ENCODE measurements around the gene TSEN54.

TSEN54 gene

GRCh38 chr17:75558666-75559530 lies 42.6 kb downstream of the TSEN54 start:
- H3K36me3 ChIP-seq: no peaks in the 10 kb centered on the region

GRCh38 chr17:75559958-75560533 lies 43.7 kb downstream of the TSEN54 start:
- DNase-seq: no peak
- no peak overlapping the region for H3K4me3 ChIP-seq (ENCODE audit: low read depth, low read length)
- TF ChIP-seq, protein P1, sequence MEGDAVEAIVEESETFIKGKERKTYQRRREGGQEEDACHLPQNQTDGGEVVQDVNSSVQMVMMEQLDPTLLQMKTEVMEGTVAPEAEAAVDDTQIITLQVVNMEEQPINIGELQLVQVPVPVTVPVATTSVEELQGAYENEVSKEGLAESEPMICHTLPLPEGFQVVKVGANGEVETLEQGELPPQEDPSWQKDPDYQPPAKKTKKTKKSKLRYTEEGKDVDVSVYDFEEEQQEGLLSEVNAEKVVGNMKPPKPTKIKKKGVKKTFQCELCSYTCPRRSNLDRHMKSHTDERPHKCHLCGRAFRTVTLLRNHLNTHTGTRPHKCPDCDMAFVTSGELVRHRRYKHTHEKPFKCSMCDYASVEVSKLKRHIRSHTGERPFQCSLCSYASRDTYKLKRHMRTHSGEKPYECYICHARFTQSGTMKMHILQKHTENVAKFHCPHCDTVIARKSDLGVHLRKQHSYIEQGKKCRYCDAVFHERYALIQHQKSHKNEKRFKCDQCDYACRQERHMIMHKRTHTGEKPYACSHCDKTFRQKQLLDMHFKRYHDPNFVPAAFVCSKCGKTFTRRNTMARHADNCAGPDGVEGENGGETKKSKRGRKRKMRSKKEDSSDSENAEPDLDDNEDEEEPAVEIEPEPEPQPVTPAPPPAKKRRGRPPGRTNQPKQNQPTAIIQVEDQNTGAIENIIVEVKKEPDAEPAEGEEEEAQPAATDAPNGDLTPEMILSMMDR (IDR thresholded peaks at IDR 0.05; ENCODE audit: low read depth, low read length): no peak
- no peaks in the 10 kb centered on the region for H3K27me3 ChIP-seq
- H3K36me3 ChIP-seq: no peaks in the 10 kb centered on the region
- no peaks in the 10 kb centered on the region for H3K9me3 ChIP-seq
- peaks cover 8% of the 10 kb centered on the region; the same call in 1 of the 2 replicates for H3K4me1 ChIP-seq

More at GRCh38 chr17:75558666-75559530, 42.6 kb downstream of the TSEN54 start:
- H3K4me1 ChIP-seq: peaks cover 8% of the 10 kb centered on the region; the same call in 1 of the 2 replicates
- H3K4me3 ChIP-seq (ENCODE audit: low read depth, low read length): no peak overlapping the region
- no peak for DNase-seq
- no peaks in the 10 kb centered on the region for H3K9me3 ChIP-seq
- TF ChIP-seq, protein P1 (IDR thresholded peaks at IDR 0.05; ENCODE audit: low read depth, low read length): no peak
- H3K27me3 ChIP-seq: no peaks in the 10 kb centered on the region

DNA sequence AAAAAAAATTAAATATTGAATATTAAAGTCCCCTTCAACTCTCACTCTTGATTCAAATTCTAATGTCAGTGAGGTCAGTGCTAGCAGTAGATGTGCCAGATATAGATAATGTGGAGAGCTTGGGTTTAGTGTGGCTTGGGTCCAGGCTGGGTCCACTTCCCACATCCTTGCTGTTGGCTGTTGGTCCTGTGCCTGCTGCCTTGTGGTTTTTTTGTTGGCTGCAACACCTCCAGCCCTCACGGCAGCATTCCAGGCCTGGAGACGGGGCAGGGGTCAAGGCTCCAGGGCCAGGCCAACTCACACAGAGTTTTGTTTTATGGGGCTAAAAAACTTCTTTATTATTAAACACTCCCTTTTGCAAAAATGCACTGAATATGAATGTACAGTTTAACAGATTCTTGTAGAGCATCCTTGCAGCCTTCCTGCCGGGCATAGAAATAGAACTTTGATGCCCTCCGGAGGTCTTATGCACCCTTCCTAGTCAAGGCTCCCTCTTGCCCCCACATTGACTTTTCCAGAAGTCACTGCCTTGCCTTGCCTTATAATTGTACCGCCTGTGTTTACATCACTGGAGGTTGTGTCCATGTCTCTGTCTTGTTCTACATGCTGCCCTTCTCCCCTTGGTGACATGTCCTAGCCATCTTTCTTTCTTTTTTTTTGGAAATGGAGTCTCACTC lies 45.7 kb downstream of the TSEN54 start:
- DNase-seq: no peak
- no peak overlapping the region for H3K4me3 ChIP-seq (ENCODE audit: low read depth, low read length)
- peaks cover 8% of the 10 kb centered on the region; the same call in 1 of the 2 replicates for H3K4me1 ChIP-seq
- no peaks in the 10 kb centered on the region for H3K36me3 ChIP-seq
- no peaks in the 10 kb centered on the region for H3K27me3 ChIP-seq
- H3K9me3 ChIP-seq: no peaks in the 10 kb centered on the region
- TF ChIP-seq, protein P1 (IDR thresholded peaks at IDR 0.05; ENCODE audit: low read depth, low read length): peak; percentile 6; the same call in 1 of the 2 replicates

- no peak for DNase-seq
- Histone ChIP-seq H3K27me3 (no peaks in the 10 kb centered on the region), H3K9me3 (no peaks in the 10 kb centered on the region), H3K4me3 (ENCODE audit: low read depth, low read length) (no peak overlapping the region), H3K36me3 (no peaks in the 10 kb centered on the region), H3K4me1 (no peaks in the 10 kb centered on the region)
- TF ChIP-seq, protein P1 (IDR thresholded peaks at IDR 0.05; ENCODE audit: low read depth, low read length): no peak
These were observed 46.9 kb downstream of the TSEN54 start for GRCh38 chr17:75563063-75563758.

DNA sequence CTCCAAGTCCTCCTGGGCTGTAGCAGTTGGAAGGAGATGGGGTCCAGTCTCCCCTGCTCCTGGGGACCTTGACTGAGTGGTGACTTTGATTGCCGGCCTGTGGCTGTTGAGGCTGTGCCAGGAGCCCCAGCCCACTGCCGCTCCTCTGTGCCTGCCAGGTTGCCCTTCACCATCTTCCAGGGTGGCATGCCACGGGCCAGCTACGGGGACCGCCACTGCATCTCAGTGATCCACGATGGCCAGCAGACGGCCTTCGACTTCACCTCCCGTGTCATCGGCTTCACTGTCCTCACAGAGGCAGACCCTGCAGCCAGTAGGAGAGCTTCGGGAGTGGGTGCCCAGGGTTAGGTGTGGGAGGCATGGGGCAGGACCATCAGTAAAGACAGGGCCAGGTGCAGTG lies 47.9 kb downstream of the TSEN54 start:
- TF ChIP-seq, protein P1 (IDR thresholded peaks at IDR 0.05; ENCODE audit: low read depth, low read length): no peak
- H3K9me3 ChIP-seq: no peaks in the 10 kb centered on the region
- no peak for DNase-seq
- H3K27me3 ChIP-seq: no peaks in the 10 kb centered on the region
- H3K4me1 ChIP-seq: no peaks in the 10 kb centered on the region
- no peaks in the 10 kb centered on the region for H3K36me3 ChIP-seq
- no peak overlapping the region for H3K4me3 ChIP-seq (ENCODE audit: low read depth, low read length)

Data from BE2C (cell line).